ENCODE measurements around the gene MUS81.

GRCh38 chr11:65896034-65896999 lies 36.1 kb downstream of the MUS81 start:
- TF ChIP-seq CTCF (IDR thresholded peaks at IDR 0.05; ENCODE audit: poor library complexity) (no peak), EZH2 (IDR thresholded peaks at IDR 0.05; ENCODE audit: borderline replicate concordance) (no peak)
